Uterus (tissue), 2 donors: ENCODE results near the gene NLRP7.

ENCODE experiments used
- CTCF ChIP-seq, 4 experiments: fragments of 200-600 bp in 2 of 4; fragments of 450-650 bp in 2 of 4; sonication (generic) in 2 of 4; IDR thresholded peaks; one replicate each; pipeline ENCODE4 v1.5.1; 2016 to 2019; ENCODE audit warnings: antibody characterized with exemption in 4 of 4, mild to moderate bottlenecking in 2 of 4, moderate library complexity in 1 of 4
- POLR2A ChIP-seq, 2 donors: fragments of 450-650 bp; IDR thresholded peaks; one replicate each; pipeline ENCODE4 v1.6.1; 2016; ENCODE audit warnings: antibody characterized with exemption in 2 of 2, mild to moderate bottlenecking in 1 of 2, moderate library complexity in 1 of 2

DNA sequence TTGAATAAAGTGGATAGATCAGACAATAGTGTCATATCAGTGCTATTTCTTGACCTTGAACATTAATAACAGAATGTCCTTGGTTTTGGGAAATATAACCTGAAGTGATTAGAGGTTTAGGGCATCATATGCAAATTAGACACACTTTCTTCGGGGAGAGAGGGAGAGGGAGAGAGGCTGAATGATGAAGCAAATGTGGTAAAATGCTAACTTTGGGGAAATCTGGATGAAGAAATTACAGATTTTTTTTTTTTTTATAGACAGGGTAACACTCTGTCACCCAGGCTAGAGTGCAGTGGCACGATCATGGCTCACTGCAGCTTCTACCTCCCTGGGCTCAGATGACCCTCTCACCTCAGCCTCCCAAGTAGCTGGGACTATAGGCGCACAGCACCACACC is 45.3 kb downstream of the NLRP7 start:
- TF ChIP-seq CTCF (IDR thresholded peaks at IDR 0.05) (no peak), POLR2A (IDR thresholded peaks at IDR 0.05) (no peak)
